Spleen (tissue), 7 donors: ENCODE data around the gene GLP1R.

Source experiments
- POLR2A ChIP-seq, 3 donors: fragments of 450-650 bp; IDR thresholded peaks; one replicate each; pipeline ENCODE4 v1.5.1; 2017; ENCODE audit warnings: antibody characterized with exemption in 3 of 3, mild to moderate bottlenecking in 1 of 3
- TF ChIP-seq, protein P1 (sequence below), 11 experiments: fragments of 200-600 bp in 7 of 11; fragments of 450-650 bp in 4 of 11; sonication (generic) in 4 of 11; IDR thresholded peaks in 8 of 11; conservative IDR thresholded peaks in 3 of 11; 1 replicate in 7 of 11; 2 replicates in 4 of 11; pipeline versions ENCODE4 v1.4.0 to v1.8.0; 2016 to 2021; ENCODE audit warnings: antibody characterized with exemption in 11 of 11, inconsistent platforms in 4 of 11, mild to moderate bottlenecking in 1 of 11
- donor health status: DM: no; HTN: no; CAD: no; lungs with moderate emphysema.
- donor health status: DM: no; HTN: no; CAD: no.
- donor health status: DM: no; HTN: no; CAD: no.

DNA sequence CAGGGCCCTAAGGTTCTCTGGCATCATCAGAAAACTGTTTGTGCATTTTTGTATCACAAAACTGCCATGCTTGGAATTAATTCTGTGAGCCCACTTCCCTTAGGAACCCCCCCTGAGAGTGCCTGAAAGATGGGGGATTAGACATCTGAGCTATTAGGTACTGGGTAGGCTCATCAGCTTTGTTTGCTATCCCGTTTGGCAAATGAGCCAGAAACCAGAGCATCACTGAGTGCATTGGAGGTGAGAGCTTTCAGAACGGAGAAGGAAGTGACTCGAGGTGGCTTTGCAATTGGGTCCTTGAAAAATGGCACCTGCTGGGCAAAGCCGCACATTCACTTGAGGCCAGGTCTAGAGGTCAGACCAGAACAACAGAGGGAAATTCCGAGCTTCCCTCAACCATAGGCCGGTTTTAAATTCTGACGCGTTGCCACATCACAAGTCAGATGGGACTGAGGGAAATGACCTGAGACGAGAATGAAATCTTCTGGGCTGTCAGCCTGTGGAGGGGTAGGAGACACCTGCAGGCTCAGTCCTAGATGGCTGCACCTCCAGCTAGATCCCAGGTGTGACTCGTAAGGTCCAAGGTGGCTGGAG is 8.4 kb upstream of the GLP1R start:
- TF ChIP-seq, protein P1, sequence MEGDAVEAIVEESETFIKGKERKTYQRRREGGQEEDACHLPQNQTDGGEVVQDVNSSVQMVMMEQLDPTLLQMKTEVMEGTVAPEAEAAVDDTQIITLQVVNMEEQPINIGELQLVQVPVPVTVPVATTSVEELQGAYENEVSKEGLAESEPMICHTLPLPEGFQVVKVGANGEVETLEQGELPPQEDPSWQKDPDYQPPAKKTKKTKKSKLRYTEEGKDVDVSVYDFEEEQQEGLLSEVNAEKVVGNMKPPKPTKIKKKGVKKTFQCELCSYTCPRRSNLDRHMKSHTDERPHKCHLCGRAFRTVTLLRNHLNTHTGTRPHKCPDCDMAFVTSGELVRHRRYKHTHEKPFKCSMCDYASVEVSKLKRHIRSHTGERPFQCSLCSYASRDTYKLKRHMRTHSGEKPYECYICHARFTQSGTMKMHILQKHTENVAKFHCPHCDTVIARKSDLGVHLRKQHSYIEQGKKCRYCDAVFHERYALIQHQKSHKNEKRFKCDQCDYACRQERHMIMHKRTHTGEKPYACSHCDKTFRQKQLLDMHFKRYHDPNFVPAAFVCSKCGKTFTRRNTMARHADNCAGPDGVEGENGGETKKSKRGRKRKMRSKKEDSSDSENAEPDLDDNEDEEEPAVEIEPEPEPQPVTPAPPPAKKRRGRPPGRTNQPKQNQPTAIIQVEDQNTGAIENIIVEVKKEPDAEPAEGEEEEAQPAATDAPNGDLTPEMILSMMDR (IDR thresholded peaks at IDR 0.05 in 8 of 11, conservative IDR thresholded peaks at IDR 0.05 in 3 of 11), result no peak
- no peak for TF ChIP-seq POLR2A (IDR thresholded peaks at IDR 0.05)
